Measurements from ENCODE around the gene KIAA0408.
A peak's percentile ranks its signal among the peaks of the same experiment; 100 is the strongest.

The KIAA0408 gene

DNA sequence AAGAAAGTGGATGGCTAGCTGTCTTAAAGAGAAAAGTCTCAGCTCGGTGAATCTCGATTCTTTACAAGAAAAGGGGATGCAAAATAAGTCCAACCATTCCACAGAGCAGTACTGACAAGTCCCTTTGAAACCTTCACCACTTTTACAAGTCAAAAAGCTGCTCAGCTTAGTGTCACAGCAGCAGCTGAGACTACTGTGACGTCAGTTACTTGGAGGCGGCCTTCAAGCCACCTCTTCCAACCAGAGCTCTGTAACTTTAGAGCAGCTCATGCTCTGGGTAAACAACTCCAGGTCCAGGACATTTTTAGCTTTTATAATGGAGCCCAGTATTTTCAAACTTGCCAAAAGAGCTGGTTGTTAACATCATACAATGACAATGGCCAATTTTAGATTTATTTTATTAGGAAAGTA, at the start of gene KIAA0408:
Gene KIAA0408, minus strand, starts transcription at position 159 of the 411 bp plus-strand sequence. CDS start 5,408 bp downstream, outside the sequence.
- DNase-seq: no peak

- DNase-seq: no peak
Observed at GRCh38 chr6:127506894-127507293, 47.7 kb upstream of the KIAA0408 start.

GRCh38 chr6:127503022-127503421, 43.8 kb upstream of the KIAA0408 start:
- no peak for DNase-seq

GRCh38 chr6:127497410-127497809, 38.2 kb upstream of the KIAA0408 start:
- DNase-seq: no peak

DNA sequence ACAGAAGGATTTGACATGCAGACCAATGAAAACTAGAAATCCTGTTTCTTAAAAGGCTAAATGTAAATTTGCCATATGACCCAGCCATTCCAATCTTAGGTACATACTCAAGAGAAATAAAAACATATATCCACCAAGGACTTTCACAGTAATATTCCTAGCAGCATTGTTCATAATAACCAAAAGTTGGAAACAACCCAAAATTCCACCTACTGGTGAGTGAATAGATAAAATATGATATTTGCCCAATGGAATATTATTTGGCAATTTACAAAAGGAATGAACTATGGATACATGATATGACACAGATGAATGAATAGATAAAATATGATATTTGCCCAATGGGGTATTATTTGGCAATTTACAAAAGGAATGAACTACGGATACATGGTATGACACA, 37.3 kb upstream of the KIAA0408 start:
- DNase-seq: no peak

DNA sequence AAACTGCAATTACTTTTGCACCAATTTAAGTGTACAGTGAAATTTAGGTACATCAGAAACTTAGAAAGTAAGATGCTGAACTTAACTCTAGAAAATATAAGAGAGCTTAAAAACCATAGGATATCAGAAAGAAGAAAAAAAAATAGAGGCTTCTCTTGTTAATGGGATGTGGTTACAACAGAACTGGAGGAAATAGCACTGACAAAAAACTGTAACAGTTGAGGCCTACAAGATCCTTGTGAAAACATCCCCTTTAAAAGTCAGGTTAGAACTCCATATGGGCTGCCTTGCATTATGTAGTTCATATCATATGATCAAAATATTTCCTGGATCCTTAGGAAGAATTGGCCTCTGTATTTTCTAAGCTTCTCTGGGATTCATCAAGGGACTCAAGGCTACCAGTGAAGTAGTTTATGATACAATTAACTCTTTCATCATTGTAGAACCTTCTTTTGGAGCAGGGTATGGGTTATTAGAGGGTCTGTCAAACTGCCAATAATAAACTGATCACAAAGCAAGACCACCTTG, 35.1 kb upstream of the KIAA0408 start:
- no peak for DNase-seq

DNA sequence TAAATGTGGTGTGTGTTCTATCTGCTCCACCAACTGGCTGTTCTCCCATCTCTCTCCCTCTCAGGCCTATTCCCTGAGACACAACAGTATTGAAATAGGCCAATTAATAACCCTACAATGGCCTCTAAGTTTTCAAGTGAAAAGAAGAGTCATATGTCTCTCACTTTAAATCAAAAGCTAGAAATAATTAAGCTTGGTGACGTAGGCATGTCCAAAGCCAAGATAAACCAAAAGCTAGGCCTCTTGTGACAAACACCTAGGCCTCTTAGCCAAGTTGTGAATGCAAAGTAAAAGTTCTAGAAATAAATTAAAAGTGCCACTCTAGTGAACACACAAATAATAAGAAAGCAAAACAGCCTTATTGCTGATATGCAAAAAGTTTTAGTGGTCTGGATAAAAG, 30.1 kb upstream of the KIAA0408 start:
- DNase-seq: no peak

DNA sequence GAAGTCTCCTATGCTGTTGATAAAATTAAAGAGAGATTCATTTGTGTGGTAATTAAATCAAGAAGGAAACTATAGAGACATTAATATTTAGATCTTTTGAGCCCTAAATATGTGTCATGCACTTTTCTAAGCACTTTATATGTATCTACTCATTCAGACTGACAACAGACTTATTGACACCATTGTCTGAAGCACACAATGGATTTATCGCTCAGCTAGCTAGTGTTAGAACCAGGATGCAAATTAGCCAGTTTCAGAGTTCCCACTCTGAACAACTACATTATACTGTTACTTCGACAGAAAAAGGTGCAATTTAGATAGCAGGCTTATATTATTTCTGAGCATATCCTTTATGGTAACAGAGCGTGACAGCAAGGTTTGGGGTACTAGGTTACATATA, 27.7 kb upstream of the KIAA0408 start:
- no peak for DNase-seq

DNA sequence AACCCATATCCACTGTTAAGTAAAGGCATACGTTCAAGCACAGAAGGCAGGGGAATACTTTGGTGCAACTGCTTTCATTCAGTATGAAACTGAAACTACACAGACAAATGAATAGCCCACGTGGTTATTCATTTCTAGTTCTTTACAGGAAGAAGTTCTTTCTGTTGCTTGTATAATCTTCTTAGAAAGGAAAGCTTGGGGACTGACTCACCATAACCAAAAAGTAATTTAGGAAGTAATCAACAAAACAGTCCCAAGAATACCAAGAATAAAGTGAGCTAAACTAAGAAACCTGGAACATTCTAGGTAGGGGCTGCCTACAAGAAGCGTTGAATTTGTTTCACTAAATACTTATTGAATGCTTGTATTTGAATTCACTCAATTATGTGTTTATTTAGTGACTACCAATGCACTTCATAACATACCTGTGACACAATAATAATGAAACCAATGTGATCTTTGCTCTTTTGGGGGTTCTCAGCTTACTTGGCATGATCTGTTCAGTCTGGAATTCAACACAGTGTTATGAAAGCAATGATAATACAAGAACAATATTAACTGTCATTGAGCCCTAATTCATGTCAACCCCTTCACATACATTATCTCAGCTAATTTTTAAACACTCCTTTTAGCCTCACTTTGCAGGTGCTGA, 25.1 kb upstream of the KIAA0408 start:
- DNase-seq: no peak

DNA sequence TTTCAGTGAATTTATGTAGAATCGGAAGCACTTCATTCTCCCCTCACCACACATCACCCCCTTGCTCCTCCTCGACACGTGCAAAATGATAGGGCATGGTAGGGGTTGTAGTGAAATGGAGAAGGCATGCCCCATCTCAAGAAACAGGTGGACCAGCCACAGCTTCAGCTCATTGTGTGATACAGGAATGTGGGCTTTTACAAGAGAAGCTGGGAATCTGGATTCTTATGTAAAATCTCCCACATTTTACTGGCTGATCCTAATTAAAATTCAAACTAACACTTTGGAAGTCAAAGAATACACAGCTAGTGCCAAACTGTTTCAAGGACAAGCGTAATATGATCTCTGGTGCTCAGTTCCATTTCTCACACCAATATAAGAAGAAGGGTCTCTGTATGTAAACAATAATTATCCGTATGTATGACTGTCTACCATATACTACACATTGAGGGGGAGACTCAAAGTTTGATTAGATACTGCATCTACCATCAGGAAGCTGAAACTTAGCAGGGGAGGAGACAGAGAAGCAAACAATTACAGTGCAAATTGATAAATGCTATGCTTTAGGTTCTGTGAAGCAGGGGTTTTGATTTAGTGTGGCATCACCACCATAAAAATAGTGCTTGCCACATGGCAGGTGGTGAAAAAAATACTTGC, 24.3 kb upstream of the KIAA0408 start:
- peak in 1 of 2 experiments; percentile 2 for DNase-seq

DNA sequence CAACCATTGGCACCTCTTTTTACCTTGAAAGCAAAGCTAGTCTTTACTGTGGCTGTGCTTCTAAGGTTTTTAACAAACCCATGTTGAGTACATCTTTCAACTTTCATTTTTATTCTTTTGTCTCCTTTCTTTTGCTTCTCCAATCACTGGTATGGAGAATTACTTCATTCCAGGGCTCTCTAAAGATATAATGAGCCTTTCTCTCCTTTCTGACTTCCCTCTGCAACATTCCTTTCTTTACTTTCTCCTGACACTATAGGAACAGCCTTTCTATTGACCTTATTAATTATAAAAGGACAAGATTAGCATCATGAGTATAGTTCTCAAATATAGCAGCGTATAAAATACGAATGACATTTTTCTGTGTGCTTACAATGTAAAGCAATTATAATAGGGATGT, 23.1 kb upstream of the KIAA0408 start:
- no peak for DNase-seq

GRCh38 chr6:127481628-127482027, 22.4 kb upstream of the KIAA0408 start:
- DNase-seq: no peak

DNA sequence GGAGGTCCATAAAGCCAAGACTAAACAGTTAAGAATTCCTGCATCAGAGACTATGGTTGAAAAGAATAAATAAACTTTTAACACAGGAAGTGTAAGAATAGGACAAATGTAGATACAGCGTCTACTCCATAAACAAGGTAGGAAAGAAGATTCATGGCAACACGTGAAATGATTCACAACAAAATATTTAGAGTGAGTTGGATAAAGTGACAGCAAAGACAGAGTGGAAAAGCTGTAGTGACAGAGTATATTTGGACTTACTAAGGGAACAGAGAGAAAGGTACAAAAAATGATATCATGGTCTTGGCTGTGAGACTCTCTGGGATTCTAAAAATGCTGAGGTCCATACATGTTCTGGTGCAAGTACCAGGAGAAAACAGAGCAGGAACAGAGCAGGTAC, 21.9 kb upstream of the KIAA0408 start:
- DNase-seq: no peak

DNA sequence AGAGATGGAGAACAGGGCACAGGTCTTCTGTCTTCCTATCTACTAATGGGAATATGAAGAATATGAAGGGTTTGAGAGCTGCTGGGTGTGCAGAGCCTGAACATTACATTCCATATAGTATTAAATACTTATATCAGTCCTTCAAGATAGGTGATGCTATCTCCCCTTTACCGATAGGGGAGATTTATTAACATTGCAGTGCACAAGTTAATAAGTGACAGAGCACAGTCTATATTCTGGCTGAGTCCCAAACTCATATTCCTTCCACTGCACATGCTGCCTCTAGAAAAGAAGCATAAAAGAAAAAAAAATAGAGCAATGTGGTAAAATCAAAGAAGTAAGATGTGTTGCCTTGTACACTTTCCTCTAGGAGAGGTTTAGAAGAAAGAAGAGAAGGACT, 18.5 kb upstream of the KIAA0408 start:
- no peak for DNase-seq

DNA sequence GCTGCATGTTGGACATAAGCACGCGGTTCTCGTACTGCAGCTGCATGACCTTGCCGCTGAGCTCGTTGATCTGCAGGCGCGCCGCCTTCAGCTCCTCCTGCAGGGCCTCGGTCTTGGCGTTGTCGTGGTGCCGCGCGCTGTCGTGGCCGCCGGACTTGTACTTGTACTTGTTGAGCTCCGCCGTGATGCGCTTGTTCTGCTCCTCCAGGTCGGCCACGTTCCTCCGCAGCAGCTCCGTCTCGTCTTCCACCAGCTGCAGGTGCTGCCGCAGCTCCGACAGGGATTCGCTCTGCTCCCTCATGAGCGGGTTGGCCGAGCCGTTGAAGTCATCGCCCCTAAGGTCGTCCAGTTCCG, 16.6 kb upstream of the KIAA0408 start:
- DNase-seq: no peak

- DNase-seq: no peak
Observed at GRCh38 chr6:127475135-127475822, 16.1 kb upstream of the KIAA0408 start.

- DNase-seq: no peak
Observed at GRCh38 chr6:127471379-127472255, 12.4 kb upstream of the KIAA0408 start.

DNA sequence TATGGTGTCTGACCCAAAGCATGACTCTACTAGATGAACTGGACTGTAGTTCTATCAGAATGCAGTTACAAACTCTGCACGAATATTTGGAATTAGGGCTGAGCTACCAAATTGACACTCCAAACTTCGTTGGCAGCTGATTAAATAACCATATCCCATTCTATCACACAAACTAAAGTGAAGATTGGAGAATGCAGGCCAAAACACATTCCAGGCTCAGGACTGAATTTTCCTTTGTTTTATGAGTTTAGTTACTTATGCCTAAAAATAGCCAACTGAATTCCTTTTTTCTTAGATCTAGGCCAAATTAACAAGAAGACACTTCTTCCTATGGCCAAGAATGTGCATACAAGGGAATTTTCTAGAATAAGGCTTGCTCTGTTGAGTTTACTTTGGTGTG, 9.7 kb upstream of the KIAA0408 start:
- no peak for DNase-seq

DNA sequence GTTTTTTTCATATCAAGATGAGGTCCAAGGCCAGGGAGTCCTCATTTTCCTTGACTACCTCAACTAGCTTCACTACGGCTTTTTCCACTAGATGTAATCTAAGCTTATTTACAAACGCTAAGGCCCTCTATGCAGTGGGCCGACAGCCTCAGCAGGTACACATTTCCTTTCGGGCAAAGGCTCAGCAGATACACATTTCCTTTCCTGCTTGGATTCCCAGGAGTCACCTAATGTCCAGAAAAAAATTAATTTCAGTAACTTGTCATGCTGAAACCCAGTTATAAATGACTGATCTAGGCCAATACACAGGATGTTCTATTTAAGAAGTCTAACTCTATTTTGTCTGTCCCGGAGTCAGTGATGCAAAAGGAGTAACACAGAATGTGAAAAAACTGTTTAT, 7.2 kb upstream of the KIAA0408 start:
- DNase-seq: no peak

DNA sequence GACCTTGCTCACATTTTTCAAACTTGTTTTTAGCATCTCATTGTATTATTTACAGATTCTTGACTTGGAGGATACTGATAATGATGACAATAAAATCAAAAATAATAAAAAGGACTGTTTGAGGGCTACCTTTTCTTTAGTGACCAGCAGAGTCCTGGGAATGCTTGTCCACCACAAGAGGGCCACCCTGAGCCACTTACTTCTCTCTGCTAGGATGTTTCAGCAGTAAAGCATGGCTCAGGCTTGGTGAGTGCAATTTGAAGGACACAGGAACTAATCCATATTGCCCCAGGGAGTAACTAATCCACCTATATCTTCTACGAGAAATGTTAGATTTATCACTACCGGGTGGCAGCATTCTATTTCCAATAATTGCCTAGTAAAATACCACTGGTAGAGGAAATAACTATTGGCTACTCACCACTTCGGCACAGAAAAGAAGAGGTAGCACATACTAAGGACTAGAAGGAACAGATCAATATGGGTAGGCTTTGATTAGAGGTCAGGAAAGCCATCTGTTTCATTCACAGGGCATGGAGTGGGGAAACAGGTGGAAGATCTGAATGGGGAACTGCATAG, 5.8 kb upstream of the KIAA0408 start:
- DNase-seq: peak; percentile 7 to 59

DNA sequence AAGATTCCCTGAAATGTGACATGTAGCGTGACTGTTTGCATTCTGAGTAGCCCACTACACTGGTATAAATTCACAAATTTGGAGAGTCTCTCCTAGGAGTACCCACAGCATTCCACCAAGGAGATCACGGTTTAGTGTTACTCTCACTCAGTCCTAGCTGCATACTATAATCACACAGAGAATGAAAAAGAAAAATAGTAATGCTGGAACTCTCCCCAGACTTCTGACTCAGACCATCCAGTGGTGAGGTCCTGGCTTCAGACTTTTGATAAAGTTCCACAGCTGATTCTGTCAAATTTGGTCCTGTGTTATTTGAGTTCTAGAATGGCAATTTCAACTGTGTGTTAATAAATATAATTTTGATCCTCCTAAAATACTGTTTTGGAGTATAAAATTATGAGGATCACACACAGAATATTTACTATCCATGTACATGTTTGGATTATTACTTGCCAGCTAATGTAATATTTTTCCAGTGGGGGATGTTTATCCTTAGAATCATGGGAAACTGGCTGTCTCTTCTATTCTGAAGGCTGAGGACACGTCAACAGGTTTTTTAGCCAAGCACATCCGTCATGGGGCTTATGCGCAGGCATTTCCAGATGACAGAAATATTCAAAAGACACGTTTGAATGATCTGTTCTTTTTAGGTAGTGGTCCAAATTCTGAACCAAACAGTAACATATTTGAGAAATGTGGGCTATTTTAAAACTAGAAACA, 5.1 kb upstream of the KIAA0408 start:
- DNase-seq: no peak

DNA sequence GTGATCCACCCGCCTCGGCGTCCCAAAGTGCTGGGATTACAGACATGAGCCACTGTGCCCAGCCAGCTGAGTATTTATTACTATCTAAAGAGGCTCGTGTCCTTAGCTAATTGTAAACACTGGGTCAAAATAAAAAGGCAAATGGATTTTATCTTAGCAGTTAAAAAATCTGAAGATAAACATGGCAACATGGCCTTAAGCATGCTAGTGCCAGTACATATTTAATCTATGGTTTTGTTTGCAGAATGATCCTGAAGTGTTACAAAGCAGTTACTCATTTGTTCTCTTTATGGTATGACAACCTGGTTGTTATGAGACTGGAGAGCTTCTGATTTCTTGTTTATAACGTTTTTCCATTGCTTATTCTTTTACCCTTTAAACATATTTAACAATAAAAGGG, 3.9 kb upstream of the KIAA0408 start:
- DNase-seq: no peak
